Uterus (tissue), 2 donors: ENCODE results near the gene GSS.

Experiments
- CTCF ChIP-seq, 4 experiments: fragments of 200-600 bp in 2 of 4; fragments of 450-650 bp in 2 of 4; sonication (generic) in 2 of 4; IDR thresholded peaks; one replicate each; pipeline ENCODE4 v1.5.1; 2016 to 2019; ENCODE audit warnings: antibody characterized with exemption in 4 of 4, mild to moderate bottlenecking in 2 of 4, moderate library complexity in 1 of 4
- POLR2A ChIP-seq, 2 donors: fragments of 450-650 bp; IDR thresholded peaks; one replicate each; pipeline ENCODE4 v1.6.1; 2016; ENCODE audit warnings: antibody characterized with exemption in 2 of 2, mild to moderate bottlenecking in 1 of 2, moderate library complexity in 1 of 2

- TF ChIP-seq CTCF (IDR thresholded peaks at IDR 0.05) (no peak), POLR2A (IDR thresholded peaks at IDR 0.05) (no peak)
These were observed 34.6 kb upstream of the GSS start for GRCh38 chr20:34990231-34990630.
